ENCODE measurements around the gene MAP2K6.

The MAP2K6 gene

GRCh38 chr17:69588316-69588715, 173.8 kb downstream of the MAP2K6 start:
- no peak for DNase-seq

- no peak for DNase-seq
These were observed 174.3 kb downstream of the MAP2K6 start for GRCh38 chr17:69588827-69589239.

DNA sequence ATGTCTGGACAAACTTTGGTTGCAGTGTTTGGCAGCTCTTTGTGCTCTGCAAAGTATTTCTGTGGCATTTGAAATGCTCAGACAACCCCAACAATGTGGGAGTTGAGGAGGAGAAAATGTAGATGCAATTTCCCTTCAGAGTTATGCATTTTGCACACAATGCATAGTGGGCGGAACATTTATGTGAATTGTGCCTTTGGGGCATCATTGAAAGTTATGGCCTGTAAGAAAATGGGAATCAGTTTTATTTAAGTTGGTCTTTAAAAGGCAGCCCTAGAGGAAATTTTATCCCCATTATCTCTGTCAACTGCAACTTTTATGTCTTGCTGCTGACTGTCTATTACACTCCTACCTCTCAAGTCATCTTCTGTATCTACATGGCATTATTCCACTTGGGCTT, 176.2 kb downstream of the MAP2K6 start:
- no peak for DNase-seq

GRCh38 chr17:69592692-69593350, 178.3 kb downstream of the MAP2K6 start:
- DNase-seq = no peak

DNA sequence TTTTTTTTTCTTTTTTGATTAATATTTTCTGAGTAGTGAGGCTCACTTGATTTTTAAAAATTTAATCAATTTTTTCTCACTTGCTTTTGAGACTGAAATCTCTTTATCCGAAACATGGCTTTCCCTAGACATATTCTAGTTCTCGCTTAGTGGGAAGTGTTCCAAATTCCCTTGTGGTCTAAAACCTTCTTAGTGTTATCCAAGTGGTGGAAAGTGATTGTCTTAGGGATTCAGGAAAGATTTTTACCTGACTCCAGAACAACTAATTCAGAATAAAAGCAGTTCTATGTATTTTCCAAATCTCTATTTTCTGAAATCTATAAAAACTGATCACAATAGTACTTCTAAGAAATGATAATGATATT, 178.8 kb downstream of the MAP2K6 start:
- no peak for DNase-seq

- no peak for DNase-seq
These were observed 179.2 kb downstream of the MAP2K6 start for GRCh38 chr17:69593716-69594115.

DNA sequence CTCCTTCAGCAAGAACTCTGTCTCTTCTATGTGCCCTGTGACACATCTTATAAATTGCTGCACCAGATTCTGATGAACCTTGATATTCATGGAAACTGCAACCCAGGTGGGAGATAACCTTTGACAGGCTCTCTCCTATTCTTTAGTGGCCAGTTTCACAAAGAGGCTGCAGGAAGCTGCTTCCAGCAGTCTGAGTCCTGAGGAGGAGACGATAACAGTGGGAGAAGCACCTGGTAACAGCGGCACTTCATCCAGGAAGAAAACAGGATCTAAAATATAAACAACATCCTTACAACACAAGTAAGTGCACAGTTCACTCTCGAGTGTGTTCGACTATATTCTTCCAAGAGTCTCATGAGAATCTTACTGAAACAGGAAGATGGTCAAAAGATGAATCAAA, 180.1 kb downstream of the MAP2K6 start:
- no peak for DNase-seq

DNA sequence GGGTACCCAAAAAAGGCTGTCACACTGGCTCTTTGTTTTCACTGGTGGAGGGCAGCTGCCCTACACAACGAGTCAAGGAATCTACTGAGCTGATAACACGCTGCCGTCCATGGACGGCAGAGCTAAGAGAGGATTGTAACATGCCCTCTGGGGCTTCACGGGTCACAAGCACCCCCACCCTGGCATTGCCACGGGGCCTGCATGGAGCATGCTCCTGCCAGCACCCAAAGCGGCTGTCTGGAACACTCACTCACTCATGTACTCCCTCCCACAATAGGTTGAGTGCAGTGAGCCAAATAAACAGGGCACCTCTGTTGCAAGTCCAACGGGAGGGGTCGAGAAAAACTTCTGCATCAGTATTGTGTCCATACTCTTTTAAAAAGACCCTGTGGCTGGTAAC, 181.6 kb downstream of the MAP2K6 start:
- no peak for DNase-seq

- DNase-seq = no peak
These were observed 183.6 kb downstream of the MAP2K6 start for GRCh38 chr17:69597898-69598692.

GRCh38 chr17:69602972-69603371, 188.5 kb downstream of the MAP2K6 start:
- no peak for DNase-seq
